Subcutaneous abdominal adipose tissue (tissue), 5 donors: ENCODE data around the gene TMEM202.

Experiments
- H3K27ac ChIP-seq: one replicate; pipeline ENCODE4 v1.7.0; 2013; ENCODE audit warnings: low read depth, mild to moderate bottlenecking, inconsistent platforms, low read length, moderate library complexity
- H3K27me3 ChIP-seq, 5 donors: one replicate each; pipeline ENCODE4 v1.7.0; 2013; ENCODE audit warnings: low read length in 5 of 5, inconsistent platforms in 1 of 5; ENCODE audit not compliant: control insufficient read depth in 5 of 5, insufficient read depth in 4 of 5
- H3K36me3 ChIP-seq, 5 donors: one replicate each; pipeline ENCODE4 v1.7.0; 2013; ENCODE audit warnings: low read length in 5 of 5; ENCODE audit not compliant: control insufficient read depth in 5 of 5, insufficient read depth in 5 of 5
- H3K4me1 ChIP-seq, 5 donors: one replicate each; pipeline ENCODE4 v1.7.0; 2013; ENCODE audit warnings: low read length in 5 of 5, mild to moderate bottlenecking in 3 of 5, moderate library complexity in 1 of 5; ENCODE audit not compliant: control insufficient read depth in 5 of 5, insufficient read depth in 5 of 5
- H3K4me3 ChIP-seq, 5 donors: one replicate each; pipeline ENCODE4 v1.7.0; 2013; ENCODE audit warnings: low read length in 5 of 5, low read depth in 1 of 5
- H3K9ac ChIP-seq, 5 donors: one replicate each; pipeline ENCODE4 v1.7.0; 2013; ENCODE audit warnings: low read length in 5 of 5, mild to moderate bottlenecking in 4 of 5, moderate library complexity in 3 of 5
- H3K9me3 ChIP-seq, 5 donors: one replicate each; pipeline ENCODE4 v1.7.0; 2013; ENCODE audit warnings: low read length in 5 of 5; ENCODE audit not compliant: control insufficient read depth in 5 of 5
- donor health status: healthy.
- donor health status: healthy.
- donor health status: healthy.
- donor health status: healthy.
- donor health status: healthy.

Gene TMEM202, protein sequence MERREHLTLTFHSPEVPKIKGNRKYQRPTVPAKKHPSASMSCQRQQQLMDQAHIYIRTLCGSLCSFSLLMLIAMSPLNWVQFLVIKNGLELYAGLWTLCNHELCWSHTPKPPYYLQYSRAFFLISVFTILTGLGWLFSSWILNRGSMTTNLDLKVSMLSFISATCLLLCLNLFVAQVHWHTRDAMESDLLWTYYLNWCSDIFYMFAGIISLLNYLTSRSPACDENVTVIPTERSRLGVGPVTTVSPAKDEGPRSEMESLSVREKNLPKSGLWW

GRCh38 chr15:72397796-72398588, at the start of gene TMEM202:
Gene TMEM202, plus strand, starts transcription at chr15:72398305. Its CDS starts 22 bp downstream, at chr15:72398327.
- no peak within 1 kb of the TSS for H3K9ac ChIP-seq
- H3K4me3 ChIP-seq: no peak within 1 kb of the TSS
- no peaks in the 10 kb centered on the region for H3K9me3 ChIP-seq
- no peaks in the 10 kb centered on the region for H3K36me3 ChIP-seq
- peaks cover 0 to 3% (median 0%) of the 10 kb centered on the region in 5 donors for H3K4me1 ChIP-seq
- H3K27me3 ChIP-seq: peaks cover 0 to 6% (median 2%) of the 10 kb centered on the region in 5 donors
- H3K27ac ChIP-seq: no peak within 1 kb of the TSS

- H3K4me3 ChIP-seq: no peak overlapping the region
- H3K4me1 ChIP-seq: peaks cover 0 to 18% (median 0%) of the 10 kb centered on the region in 5 donors
- H3K27me3 ChIP-seq: no peaks in the 10 kb centered on the region
- no peaks in the 10 kb centered on the region for H3K9me3 ChIP-seq
- no peak overlapping the region for H3K27ac ChIP-seq
- H3K36me3 ChIP-seq: peaks cover 36 to 86% (median 79%) of the 10 kb centered on the region in 5 donors
- no peak overlapping the region for H3K9ac ChIP-seq
Observed at GRCh38 chr15:72353266-72353665, 44.8 kb upstream of the TMEM202 start.

- Histone ChIP-seq H3K27me3 (no peaks in the 10 kb centered on the region), H3K4me3 (no peak overlapping the region), H3K36me3 (peaks cover 26 to 73% (median 67%) of the 10 kb centered on the region in 5 donors), H3K9ac (no peak overlapping the region), H3K9me3 (no peaks in the 10 kb centered on the region), H3K4me1 (peaks cover 7 to 30% (median 11%) of the 10 kb centered on the region in 5 donors), H3K27ac (no peak overlapping the region)
Observed at GRCh38 chr15:72354496-72354895, 43.6 kb upstream of the TMEM202 start.

DNA sequence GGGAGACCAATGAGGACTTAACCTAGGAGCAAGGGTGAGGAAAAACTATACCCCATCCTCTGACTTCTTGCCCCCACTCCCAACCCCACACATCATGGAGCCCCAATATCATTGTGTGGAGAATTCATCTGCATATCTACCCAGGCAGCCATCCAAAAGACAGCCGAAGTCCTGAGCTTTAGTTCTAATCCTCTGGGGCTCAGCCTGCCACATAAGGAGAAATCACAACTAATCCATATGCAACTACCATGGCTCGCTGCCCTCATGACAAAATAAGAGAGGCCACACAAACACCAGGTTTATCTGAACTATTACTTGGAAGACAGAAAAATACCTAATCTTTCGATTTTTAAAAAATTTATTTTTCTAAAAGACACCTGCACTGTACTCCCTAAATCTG, 40.0 kb upstream of the TMEM202 start:
- Histone ChIP-seq H3K27ac (peak overlapping the region; percentile 31), H3K27me3 (no peaks in the 10 kb centered on the region), H3K9me3 (no peaks in the 10 kb centered on the region), H3K36me3 (peaks cover 14 to 40% (median 37%) of the 10 kb centered on the region in 5 donors), H3K9ac (no peak overlapping the region), H3K4me1 (peaks cover 7 to 43% (median 18%) of the 10 kb centered on the region in 5 donors), H3K4me3 (no peak overlapping the region)

DNA sequence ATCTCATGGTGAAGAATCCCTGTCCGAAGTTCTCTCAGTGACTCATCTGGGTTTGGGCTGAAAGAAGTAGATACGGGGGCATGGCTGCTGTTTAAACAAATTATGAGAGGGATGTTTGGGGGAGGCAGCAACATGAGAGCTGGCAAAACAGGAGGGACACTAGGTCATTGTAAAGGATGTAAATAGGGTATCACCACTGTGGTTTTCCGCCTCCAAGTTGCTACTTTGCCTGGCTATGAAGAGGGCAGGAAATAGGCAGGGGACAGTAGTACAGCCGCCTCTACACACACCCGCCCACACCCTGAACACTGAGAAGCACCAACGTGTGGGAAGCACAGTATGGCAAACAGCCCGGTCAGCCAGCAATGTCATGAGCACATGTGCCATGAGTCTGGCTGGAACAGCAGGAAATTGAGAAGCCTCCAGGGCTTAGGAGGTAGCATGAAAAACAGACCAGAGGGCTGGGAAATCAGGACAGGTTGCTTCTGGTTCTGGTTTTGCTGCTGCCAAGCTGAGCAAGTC, 39.4 kb upstream of the TMEM202 start:
- Histone ChIP-seq H3K4me1 (peaks cover 7 to 43% (median 18%) of the 10 kb centered on the region in 5 donors), H3K4me3 (no peak overlapping the region), H3K9me3 (no peaks in the 10 kb centered on the region), H3K9ac (peak overlapping the region in 1 of 5 donors; percentile 12), H3K27me3 (no peaks in the 10 kb centered on the region), H3K27ac (peak overlapping the region; percentile 63), H3K36me3 (peaks cover 9 to 37% (median 31%) of the 10 kb centered on the region in 5 donors)

- Histone ChIP-seq H3K36me3 (peaks cover 3 to 15% (median 7%) of the 10 kb centered on the region in 5 donors), H3K9ac (no peak overlapping the region), H3K4me1 (peaks cover 7 to 43% (median 18%) of the 10 kb centered on the region in 5 donors), H3K9me3 (no peaks in the 10 kb centered on the region), H3K27ac (no peak overlapping the region), H3K4me3 (no peak overlapping the region), H3K27me3 (no peaks in the 10 kb centered on the region)
Observed at GRCh38 chr15:72361176-72361575, 36.9 kb upstream of the TMEM202 start.

DNA sequence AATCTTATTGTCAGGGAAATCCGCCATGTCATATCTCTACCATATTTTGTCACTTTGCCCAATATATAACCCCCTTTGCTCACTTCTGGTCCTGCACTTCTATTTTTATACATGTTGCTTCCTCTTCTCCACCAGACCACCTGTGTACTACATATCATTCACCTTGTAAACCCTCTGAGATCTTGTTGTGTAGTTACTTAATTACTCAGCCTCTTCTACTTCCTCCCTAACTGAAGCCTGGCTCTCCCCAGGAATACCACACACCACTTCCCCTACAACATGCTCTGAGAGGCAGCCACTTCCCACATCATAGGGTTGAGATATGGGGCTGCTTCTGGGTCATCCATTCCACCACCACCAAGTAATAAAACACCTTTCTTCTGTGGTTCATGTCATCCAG, 32.3 kb upstream of the TMEM202 start:
- H3K4me3 ChIP-seq: no peak overlapping the region
- H3K27me3 ChIP-seq: no peaks in the 10 kb centered on the region
- no peaks in the 10 kb centered on the region for H3K9me3 ChIP-seq
- no peak overlapping the region for H3K9ac ChIP-seq
- peaks cover 5 to 12% (median 7%) of the 10 kb centered on the region in 5 donors for H3K36me3 ChIP-seq
- peaks cover 2 to 32% (median 22%) of the 10 kb centered on the region in 5 donors for H3K4me1 ChIP-seq
- H3K27ac ChIP-seq: no peak overlapping the region

- Histone ChIP-seq H3K27me3 (no peaks in the 10 kb centered on the region), H3K4me1 (peaks cover 2 to 49% (median 26%) of the 10 kb centered on the region in 5 donors), H3K36me3 (peaks cover 4 to 15% (median 10%) of the 10 kb centered on the region in 5 donors), H3K4me3 (peak overlapping the region in 1 of 5 donors; percentile 2), H3K27ac (peak overlapping the region; percentile 2), H3K9me3 (no peaks in the 10 kb centered on the region), H3K9ac (peak overlapping the region in 1 of 5 donors; percentile 6)
Observed at GRCh38 chr15:72368325-72368724, 29.8 kb upstream of the TMEM202 start.

GRCh38 chr15:72368899-72369298, 29.2 kb upstream of the TMEM202 start:
- Histone ChIP-seq H3K4me1 (peaks cover 2 to 52% (median 29%) of the 10 kb centered on the region in 5 donors), H3K36me3 (peaks cover 4 to 15% (median 10%) of the 10 kb centered on the region in 5 donors), H3K9me3 (no peaks in the 10 kb centered on the region), H3K27ac (peak overlapping the region; percentile 2), H3K27me3 (no peaks in the 10 kb centered on the region), H3K9ac (peak overlapping the region in 1 of 5 donors; percentile 6), H3K4me3 (peak overlapping the region in 1 of 5 donors; percentile 37)
